HuH-7.5 (cell line): Measurements from ENCODE around the gene GRIK4.

Experiments used
- DNase-seq: peaks from one replicate; pipeline ENCODE4 v3.0.0; 2011; ENCODE audit warnings: low spot score

The GRIK4 gene

DNA sequence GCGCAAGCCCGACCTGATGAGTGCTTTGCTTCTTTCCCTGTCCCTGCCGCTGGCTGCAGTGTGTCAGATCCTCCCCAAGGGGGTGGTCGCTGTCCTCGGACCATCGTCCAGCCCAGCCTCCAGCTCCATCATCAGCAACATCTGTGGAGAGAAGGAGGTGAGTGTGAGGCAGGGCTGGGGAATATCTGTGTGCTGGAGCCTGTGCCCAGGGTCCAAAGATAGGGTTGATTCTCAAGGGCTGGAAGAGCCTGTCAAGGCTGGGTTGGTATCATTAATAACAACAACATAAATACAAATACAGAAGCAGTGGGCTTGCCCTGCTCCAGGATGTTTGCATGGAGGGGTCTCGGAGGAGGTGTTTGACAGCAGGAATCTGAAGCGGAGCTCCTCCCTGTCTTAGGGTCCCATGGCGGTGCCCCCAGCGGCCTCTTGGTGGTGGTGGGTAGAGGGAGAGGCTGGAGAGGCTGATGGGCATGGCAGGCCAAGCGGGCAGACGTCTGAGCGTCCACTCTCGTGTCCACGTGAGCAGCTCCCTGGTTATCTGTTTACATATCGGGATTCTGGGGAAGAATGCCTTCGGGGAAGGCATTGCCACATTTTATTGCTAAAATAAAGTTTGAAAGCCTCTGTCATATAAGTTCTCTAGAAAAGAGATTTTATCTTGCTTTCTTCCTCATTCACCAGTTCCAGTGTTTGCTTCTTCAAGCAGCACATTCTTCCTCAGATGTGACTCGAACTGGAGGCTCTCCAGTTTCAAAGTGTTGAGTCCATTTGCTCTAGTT is 304.0 kb downstream of the GRIK4 start:
- no peak for DNase-seq

GRCh38 chr11:120816176-120816575 is 304.6 kb downstream of the GRIK4 start:
- DNase-seq: no peak

DNA sequence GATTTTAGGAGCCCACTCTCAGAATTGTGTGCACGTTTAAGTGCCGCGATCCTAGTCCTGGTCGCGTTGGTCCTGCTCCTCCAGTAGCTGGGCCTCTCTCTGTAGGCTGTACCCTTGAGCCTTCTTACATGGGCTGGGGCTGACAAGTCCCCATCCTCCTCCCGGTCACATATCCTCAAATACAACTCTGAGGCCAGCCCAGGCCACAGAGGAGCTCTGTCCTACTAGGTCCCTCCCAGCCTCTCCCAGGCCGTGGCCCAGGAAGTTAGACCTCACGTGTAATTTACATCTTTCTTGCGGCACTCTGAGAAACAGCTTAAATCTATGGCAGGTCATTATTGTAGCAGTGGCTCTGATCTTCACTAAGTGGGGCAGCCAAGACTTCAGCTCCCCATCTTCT is 305.2 kb downstream of the GRIK4 start:
- DNase-seq: no peak

DNA sequence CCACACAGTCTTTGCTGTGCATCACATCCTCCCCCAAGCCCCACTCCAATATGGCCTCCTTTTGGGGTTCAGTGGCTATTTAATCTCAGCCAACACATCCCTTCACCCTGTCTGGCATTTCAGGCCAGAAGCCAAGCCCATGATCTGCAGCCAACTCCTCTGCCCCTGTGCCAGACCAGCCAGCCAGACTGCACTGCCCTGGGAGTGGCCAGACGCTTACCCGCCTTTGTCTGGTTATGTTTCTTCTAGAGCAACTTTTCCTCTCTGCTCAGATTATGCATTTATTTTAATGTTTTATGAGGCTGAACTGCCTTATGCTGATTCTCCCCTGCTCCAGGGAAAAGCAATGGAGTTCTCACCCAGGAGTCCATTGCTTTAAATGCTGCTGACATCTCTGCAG is 305.6 kb downstream of the GRIK4 start:
- no peak for DNase-seq

DNA sequence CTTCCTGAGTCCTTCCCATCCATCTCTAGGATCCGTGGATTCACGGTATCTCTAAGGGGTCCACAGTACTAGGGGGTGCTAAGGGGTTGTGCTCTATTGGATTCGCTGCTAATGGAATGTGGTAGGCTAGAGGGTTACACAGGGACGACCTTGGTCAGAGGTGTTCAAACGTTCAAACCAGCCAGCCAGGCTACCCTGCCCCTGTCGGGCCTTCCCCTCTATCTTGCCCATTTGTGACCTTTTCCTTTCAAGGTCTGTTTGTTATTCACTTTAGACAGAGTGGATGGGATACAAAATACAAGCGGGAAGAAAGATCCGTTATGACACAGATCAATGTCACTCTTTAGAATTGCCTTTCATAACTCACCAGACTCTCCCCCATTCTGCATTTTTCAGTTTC is 306.5 kb downstream of the GRIK4 start:
- no peak for DNase-seq

DNA sequence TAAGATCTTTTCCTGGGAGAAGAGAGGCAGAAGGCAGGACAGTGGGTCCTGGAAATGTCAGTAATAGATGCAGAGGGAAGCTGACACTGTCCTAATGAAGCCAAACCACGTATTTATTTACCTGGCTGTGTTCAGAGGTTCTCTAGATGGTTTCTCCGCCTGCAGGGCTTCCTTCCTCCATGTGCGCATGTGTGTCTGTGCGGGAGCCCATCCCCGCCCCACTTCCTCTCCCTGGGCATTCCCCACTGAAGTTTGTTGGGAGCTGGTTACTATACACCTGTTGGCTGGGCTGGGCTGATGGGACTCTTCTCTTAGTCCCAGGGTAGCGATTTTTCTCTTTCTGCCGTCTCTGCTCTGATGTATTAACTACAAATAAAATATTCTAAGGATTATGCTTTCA is 307.5 kb downstream of the GRIK4 start:
- no peak for DNase-seq

DNA sequence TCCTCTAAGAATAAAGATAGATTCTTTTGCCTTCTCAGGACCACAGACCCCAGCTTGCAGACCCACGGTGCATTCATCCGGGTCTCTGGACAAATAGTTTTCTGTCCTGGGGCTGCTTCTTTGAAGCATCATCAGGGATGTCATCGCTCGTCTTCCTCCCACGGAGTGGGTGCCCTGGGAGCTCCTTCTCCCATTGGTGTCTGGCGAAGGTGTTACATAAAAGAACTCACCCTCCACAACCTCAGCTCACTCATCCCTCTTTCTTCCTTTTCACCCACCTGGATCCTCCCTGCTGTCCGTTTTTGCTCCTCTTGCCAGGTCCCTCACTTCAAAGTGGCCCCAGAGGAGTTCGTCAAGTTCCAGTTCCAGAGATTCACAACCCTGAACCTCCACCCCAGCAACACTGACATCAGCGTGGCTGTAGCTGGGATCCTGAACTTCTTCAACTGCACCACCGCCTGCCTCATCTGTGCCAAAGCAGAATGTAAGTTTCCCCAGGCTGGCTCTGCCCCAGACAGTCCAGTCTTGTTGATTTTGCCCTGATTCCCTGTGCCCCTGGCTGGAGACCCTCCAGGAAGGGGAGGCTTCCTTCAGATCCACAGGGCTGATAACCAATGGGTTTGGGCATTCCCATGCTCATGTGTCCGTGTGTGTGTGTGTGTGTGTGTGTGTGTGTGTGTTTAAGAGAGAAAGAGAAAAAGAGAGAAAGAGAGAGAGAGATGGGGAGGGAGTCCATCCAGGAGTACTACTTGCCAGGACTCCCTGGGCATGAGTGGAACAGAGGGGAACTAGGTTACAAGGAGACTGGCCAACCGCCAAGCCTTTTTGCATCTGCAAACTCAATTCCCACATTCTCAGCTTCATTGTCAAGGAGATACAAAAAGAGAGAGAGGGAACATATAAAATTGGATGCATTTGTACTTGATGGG is 308.2 kb downstream of the GRIK4 start:
- no peak for DNase-seq

DNA sequence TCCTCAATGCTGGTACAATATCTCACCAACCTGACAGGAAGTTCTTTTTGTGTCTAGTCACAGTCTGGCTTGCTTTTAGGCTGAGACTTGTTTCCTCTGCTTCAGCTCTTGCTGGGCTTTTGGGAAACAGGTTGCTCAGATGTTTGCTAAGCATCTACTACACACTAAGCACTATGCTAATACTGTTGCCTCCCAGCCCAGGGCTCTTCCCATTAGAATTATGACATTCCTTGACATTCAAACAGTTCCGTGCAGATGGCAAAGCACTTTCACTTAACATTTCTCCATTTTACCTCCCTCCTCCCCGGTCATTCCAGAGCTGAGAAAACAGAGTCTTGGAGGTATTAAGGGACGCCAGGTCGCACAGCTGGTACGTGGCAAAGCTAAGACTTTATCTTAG is 311.6 kb downstream of the GRIK4 start:
- no peak for DNase-seq

GRCh38 chr11:120824242-120824641 is 312.7 kb downstream of the GRIK4 start:
- DNase-seq: no peak

GRCh38 chr11:120827198-120827597 is 315.6 kb downstream of the GRIK4 start:
- DNase-seq: no peak

DNA sequence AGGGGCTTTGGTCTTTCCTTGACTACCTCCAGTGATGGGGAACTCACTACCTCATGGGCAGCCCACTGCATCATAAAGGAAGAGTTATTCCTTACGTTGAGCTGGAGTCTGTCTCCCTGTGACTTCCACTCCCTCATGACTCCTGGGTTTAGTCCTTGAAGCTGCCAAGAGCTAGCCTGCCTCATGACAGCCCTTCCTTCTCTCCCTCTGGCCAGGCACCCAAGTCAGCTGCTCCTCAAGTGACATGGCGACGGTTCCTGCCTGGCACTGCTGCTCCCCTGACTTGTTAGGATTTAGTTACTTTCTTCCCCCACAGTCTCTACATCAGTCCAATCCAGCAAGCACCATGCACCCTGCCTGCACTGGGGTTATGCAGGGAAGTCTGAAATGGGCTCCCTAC is 316.3 kb downstream of the GRIK4 start:
- no peak for DNase-seq

DNA sequence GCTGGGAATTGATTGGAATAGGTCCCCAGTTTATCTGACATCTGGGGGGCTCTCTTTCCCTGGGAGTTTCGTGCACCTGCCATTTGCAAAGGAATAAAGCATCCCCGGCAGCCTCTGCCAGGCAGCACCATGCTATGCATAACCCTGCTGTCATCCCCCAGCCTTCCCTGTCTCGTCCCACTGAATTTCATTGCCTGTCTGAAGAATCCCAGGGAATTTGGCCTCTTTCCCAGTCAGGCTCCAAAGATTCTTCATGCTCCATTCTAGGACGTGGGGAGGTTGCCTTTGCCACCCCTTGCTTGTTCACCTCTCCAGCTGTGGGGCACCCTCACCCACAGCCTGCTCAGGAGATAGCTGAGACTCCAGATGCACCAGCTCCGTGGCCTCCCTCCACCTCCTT is 317.3 kb downstream of the GRIK4 start:
- DNase-seq: no peak

DNA sequence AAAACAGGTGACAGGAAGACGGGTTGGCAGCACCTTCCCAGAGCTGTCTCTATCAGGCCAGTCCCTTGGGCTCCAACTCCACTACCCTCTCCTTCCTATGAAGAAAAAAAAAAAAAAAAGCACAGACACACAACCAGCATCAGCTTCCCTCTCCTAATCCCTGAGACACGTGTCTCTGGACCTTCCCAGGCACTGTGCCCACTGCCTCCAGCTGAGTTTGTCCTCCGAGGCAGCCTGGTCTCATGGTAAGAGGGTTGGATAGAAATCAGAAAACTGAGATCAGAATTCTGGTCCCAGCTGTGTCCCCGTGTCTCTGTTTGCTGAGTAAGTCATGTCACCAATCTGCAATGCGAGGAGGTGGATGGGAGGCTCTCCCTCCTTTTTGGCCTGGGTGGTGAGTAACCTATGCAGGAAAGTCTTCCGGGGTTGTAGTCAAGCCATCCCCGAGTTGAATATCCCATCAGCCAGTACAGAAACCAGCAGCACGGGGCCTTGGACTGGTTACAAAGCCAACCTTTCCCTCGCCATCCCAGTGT is 318.6 kb downstream of the GRIK4 start:
- no peak for DNase-seq

- DNase-seq: no peak
Measured at GRCh38 chr11:120832481-120833238, 321.1 kb downstream of the GRIK4 start.

DNA sequence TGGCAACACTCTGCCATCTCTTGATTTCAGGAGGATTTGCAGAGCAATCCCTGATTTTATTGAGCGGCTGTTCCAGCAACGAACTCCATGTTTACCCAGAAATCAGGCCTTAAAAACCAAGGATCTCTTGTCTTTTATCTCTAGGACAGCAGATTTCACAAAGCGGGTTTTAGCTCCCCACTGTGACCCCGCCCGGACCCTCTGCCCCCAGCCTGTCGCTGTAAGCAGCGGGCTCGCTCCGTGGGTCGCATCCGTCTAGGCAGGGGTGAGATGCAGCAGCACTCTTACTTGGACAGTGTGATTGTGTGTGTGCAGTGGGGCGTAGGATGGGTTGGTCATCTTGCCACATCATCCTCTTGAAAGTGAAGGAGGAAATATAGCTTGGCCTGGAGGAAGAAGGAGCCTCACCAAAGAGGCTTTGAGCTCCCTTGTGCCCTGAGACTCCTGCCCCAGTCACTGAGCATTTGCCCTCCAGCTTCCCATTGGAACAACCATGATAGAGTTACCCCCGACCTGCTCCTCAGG is 323.2 kb downstream of the GRIK4 start:
- no peak for DNase-seq

DNA sequence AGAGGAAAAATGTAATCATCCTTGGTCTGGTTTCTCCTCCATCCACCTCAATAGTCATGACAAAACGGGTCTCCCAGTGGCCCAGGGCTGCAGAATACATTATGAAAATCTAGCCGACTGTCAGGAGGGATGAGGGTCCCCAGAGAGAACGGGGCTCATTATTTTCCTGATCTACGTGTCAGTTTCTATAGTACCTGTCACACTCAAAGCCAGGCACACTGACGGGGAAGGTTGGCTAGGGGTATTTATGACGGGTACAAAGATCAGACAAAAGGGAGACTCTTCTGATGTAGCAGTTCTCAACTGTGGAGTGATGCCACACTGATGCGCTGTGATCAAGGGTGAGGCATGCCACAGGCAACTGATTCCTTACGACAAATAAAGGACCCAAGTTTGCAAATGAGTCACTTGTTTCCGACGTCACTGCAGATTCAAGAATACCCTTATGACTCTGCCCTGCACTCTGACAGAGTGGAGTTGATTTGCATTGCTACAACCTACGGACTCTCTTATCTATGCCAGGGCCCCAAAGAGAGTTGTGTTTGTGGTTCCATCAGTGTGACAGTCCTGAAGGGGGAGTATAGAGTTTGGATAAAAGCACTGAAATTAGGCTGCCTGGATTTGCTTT is 324.2 kb downstream of the GRIK4 start:
- no peak for DNase-seq

DNA sequence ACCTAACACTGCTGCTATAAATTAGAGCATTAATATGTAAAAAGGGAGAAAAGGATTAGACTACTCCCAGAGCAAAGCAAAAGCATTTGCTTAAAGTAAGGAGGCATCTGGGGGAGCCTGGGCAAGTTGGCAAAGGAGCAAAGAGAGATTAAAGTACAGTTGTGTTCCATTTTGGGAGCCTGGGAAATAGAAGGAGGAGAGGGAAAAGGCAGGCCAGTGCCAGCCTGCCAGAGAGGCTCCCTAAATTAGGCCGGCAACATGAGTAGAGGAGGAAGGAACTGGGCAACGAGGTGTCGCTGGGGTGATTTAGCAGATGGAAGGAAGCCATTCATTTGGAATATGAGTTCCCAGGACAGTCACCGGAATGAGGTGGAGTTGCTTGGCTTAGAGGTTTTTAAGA is 326.1 kb downstream of the GRIK4 start:
- DNase-seq: no peak

GRCh38 chr11:120839201-120839600 is 327.7 kb downstream of the GRIK4 start:
- DNase-seq: no peak

GRCh38 chr11:120839846-120840402 is 328.4 kb downstream of the GRIK4 start:
- DNase-seq: no peak

GRCh38 chr11:120840661-120841060 is 329.1 kb downstream of the GRIK4 start:
- DNase-seq: no peak

- no peak for DNase-seq
Measured at GRCh38 chr11:120841074-120841473, 329.5 kb downstream of the GRIK4 start.
